K562 (cell line): ENCODE results near the gene MRNIP. TPM values are rescaled to one million over a fixed set of nuclear protein-coding genes. Genes with fewer than 3 reads are reported as not detected.

Experiments used
- ARHGAP35 ChIP-seq: fragments of 450-650 bp; IDR thresholded peaks from 2 replicates; pipeline ENCODE4 v1.6.1; 2018; ENCODE audit not compliant: partially characterized antibody
- EWSR1 ChIP-seq: fragments of 450-650 bp; IDR thresholded peaks from 2 replicates; pipeline ENCODE4 v1.6.1; 2018; ENCODE audit warnings: borderline replicate concordance, mild to moderate bottlenecking, low read depth, moderate library complexity; ENCODE audit not compliant: partially characterized antibody
- GMEB1 ChIP-seq: fragments of 250-450 bp; sonication (Bioruptor Pico); IDR thresholded peaks from 2 replicates; pipeline ENCODE4 v1.4.0; 2020; ENCODE audit warnings: mild to moderate bottlenecking
- HEY1 ChIP-seq: fragments of 250-450 bp; sonication (Bioruptor Pico); IDR thresholded peaks from 2 replicates; pipeline ENCODE4 v1.5.0; 2020; ENCODE audit warnings: mild to moderate bottlenecking, moderate library complexity, borderline replicate concordance
- KDM1A ChIP-seq, 2 experiments: fragments of 450-650 bp; IDR thresholded peaks; 2 replicates each; pipeline ENCODE4 v1.6.1; 2016; ENCODE audit warnings: mild to moderate bottlenecking in 2 of 2
- RBM14 ChIP-seq: fragments of 200-400 bp; formaldehyde crosslinking; IDR thresholded peaks from 2 replicates; pipeline ENCODE4 v1.6.1; 2018; ENCODE audit warnings: low read depth, mild to moderate bottlenecking, low read length, moderate library complexity, borderline replicate concordance; ENCODE audit not compliant: insufficient read depth
- SMAD4 ChIP-seq: fragments of 250-450 bp; sonication (Bioruptor Pico); conservative IDR thresholded peaks from 2 replicates; pipeline ENCODE4 v1.8.0; 2021; ENCODE audit warnings: inconsistent platforms, mild to moderate bottlenecking, moderate library complexity
- SOX6 ChIP-seq: fragments of 450-650 bp; IDR thresholded peaks from 2 replicates; pipeline ENCODE4 v1.6.1; 2014; ENCODE audit warnings: mild to moderate bottlenecking
- SPI1 ChIP-seq: IDR thresholded peaks from 2 replicates; pipeline ENCODE4 v1.6.1; 2011; ENCODE audit warnings: low read depth, low read length, control low read depth, borderline replicate concordance
- THAP12 ChIP-seq: fragments of 250-450 bp; sonication (Bioruptor Pico); IDR thresholded peaks from 2 replicates; pipeline ENCODE4 v1.9.0; 2021; ENCODE audit warnings: mild to moderate bottlenecking, inconsistent platforms
- ZNF12 ChIP-seq: sonication (generic); formaldehyde crosslinking; IDR thresholded peaks from 2 replicates; pipeline ENCODE4 v1.4.0; 2020; ENCODE audit warnings: mild to moderate bottlenecking, missing genetic modification reagents
- ZNF354B ChIP-seq: fragments of 250-450 bp; sonication (Bioruptor Pico); IDR thresholded peaks from 2 replicates; pipeline ENCODE4 v1.4.0; 2020
- ZNF764 ChIP-seq: fragments of 250-450 bp; sonication (Bioruptor Pico); IDR thresholded peaks from 2 replicates; pipeline ENCODE4 v1.4.0; 2020; ENCODE audit warnings: low read depth, mild to moderate bottlenecking, moderate library complexity
- polyA plus RNA-seq, 8 experiments: library from polyadenylated mRNA; depleted of rRNA in 4 of 8; stranded (reverse) in 5 of 8; unstranded in 3 of 8; fragments of >200 nt; fragmentation: Nextera tagmentation in 2 of 8; fragmentation: Illumina TruSeq in 1 of 8; extraction: Ambion mirVana in 2 of 8; extraction: Trizol in 1 of 8; gene quantifications; 2 replicates each; pipeline versions ENCODE4 v1.2.1 to v1.2.3, GENCODE V29; 2011 to 2014; ENCODE audit warnings: inconsistent platforms in 1 of 8, missing spikeins in 1 of 8
- total RNA-seq, 7 experiments: library from RNA; depleted of rRNA in 6 of 7; stranded (reverse); fragments of >200 nt in 6 of 7; fragmentation: Illumina TruSeq in 2 of 7; extraction: Trizol in 2 of 7; gene quantifications; 2 replicates each; pipeline versions ENCODE4 v1.2.1 to v1.2.3, GENCODE V29; 2011 to 2021; ENCODE audit warnings: low replicate concordance in 1 of 7

Gene MRNIP
- total and polyA plus RNA-seq, 9 of the 15 experiments (the other 6 are each of a cell fraction or from before 2014, with no cell fraction given), result 3.6 to 39.0 (median 16.8) TPM

GRCh38 chr5:179806250-179807048, 52.2 kb downstream of the MRNIP start, which contains the start of gene MGAT4B (continued):
- TF ChIP-seq SPI1 (peak; percentile 38; the same call in 1 of the 2 replicates), ARHGAP35 (no peak), EWSR1 (no peak), SOX6 (no peak), GMEB1 (CRISPR knock-in tag) (peak; percentile 83), ZNF354B (CRISPR knock-in tag) (no peak), HEY1 (CRISPR knock-in tag) (no peak), ZNF12 (CRISPR knock-in tag) (no peak), THAP12 (CRISPR knock-in tag) (peak; percentile 75), ZNF764 (CRISPR knock-in tag) (no peak), KDM1A (IDR thresholded peaks at IDR 0.05) (no peak), SMAD4 (CRISPR knock-in tag) (peak; percentile 64), RBM14 (no peak)
